ENCODE measurements around the gene PPP1R11. TPM values are rescaled to one million over a fixed set of nuclear protein-coding genes. Genes with fewer than 3 reads are reported as not detected.
"Not testable (repeated sequence)": the region's sequence is repeated elsewhere in the genome, so short reads cannot be mapped to it uniquely, and the experiment has no call there.

The PPP1R11 gene, protein sequence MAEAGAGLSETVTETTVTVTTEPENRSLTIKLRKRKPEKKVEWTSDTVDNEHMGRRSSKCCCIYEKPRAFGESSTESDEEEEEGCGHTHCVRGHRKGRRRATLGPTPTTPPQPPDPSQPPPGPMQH
- total RNA-seq = 59.4 TPM
- polyA plus RNA-seq = 100 to 1,000 TPM in 1 of 4 donors, 10 to 100 TPM in 3; 91.1 to 101 (median 96.0) TPM

DNA sequence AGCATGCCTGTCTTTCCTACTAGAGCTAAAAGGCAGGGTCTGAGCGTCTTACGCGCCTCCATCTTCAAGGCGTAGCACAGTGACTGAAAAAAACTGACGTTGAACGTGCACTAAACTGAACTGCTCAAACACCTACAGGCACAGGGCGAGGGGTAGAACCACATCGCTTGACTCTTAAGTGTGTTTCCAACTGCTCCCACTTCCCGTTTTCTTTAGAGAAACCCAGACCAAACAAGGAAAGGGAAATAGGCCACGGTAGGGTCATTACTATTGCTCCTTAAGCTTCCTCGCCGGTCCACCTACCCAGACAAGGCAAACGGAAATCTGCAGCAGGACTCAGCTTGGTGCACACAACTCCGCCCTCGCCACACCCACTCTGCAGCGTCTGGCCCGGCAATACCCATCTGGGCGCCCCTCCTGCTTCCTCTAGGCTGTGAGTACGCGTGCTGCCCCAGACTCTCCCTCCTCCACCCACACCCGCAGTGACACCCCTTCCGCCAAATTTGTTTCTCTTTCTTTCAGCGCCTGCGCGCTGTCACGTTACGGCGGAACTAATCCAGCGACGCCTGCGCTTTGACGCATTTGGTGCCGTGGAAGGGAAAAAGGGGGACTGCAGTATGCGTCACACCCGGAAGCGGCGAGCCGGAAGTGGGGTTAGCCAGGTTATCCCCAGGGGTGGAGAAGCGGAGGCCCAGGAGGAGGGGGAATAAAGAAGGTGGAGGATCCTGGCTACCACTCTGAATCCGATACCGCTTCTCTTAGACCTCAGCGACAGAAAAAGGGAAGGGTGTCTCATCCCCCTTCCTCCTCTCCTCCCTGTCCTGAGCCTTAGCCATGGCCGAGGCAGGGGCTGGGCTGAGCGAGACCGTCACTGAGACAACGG is at the start of gene PPP1R11:
Gene PPP1R11 (plus strand): TSS at position 622 of the 883 bp plus-strand sequence. CDS start 213 bp downstream, at position 835.
- peak within 1 kb of the TSS; percentile 99 for H3K27ac ChIP-seq (ENCODE audit: insufficient read depth, low read length, poor library complexity, severe bottlenecking)
- Mint-ChIP-seq H3K36me3 (peaks cover 33% of the 10 kb centered on the region), H3K4me3 (peak within 1 kb of the TSS; percentile 90 to 99 (median 98)), H3K27me3 (peaks cover 36% of the 10 kb centered on the region), H3K4me1 (peaks cover 23 to 78% (median 49%) of the 10 kb centered on the region in 4 donors), H3K9me3 (peaks cover 0 to 1% (median 0%) of the 10 kb centered on the region in 7 donors), H3K27ac (peak within 1 kb of the TSS; percentile 97 to 99 (median 99))
- peaks cover 40% of the 10 kb centered on the region for H3K36me3 ChIP-seq (ENCODE audit: control insufficient read depth, insufficient read depth, low read length)
- peaks cover 5% of the 10 kb centered on the region for H3K27me3 ChIP-seq (ENCODE audit: control insufficient read depth, insufficient read depth, low read length)
- DNase-seq = peak; percentile 98 to 100 (median 99)
- peak within 1 kb of the TSS; percentile 94 for H3K4me3 ChIP-seq (ENCODE audit: low read depth, low read length)
- no peaks in the 10 kb centered on the region for H3K9me3 ChIP-seq (ENCODE audit: control insufficient read depth in 2 of 2, low read length in 2 of 2)
- H3K4me1 ChIP-seq (ENCODE audit: control insufficient read depth, insufficient read depth, low read length, poor library complexity, severe bottlenecking) = peaks cover 46% of the 10 kb centered on the region
- peak; percentile 98 to 99 for ATAC-seq (ENCODE audit: low read depth in 2 of 2)

DNA sequence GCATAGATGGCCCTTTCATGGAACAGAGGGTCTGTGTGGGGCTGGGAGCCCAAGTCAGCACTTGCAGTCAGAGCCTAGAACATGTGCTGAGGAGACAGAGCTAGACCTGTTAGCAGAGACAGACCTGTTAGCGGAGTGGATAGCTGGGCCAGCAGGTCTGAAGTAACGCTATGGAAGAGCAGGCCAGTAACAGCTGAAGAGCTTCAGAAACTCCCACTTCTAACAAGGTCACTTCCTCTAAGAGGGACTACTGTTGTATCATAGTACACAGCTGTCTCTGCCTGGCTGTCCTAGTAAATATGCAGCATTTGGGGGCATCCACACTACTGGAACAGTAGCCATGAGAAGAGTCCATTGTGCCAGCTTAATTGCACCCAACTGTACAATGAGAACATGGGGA is 47.2 kb upstream of the PPP1R11 start:
- H3K27me3 ChIP-seq (ENCODE audit: control insufficient read depth, insufficient read depth, low read length) = no peaks in the 10 kb centered on the region
- peaks cover 22% of the 10 kb centered on the region for H3K36me3 Mint-ChIP-seq
- no peak overlapping the region for H3K27ac ChIP-seq (ENCODE audit: insufficient read depth, low read length, poor library complexity, severe bottlenecking)
- H3K27me3 Mint-ChIP-seq = no peaks in the 10 kb centered on the region
- no peaks in the 10 kb centered on the region for H3K4me1 ChIP-seq (ENCODE audit: control insufficient read depth, insufficient read depth, low read length, poor library complexity, severe bottlenecking)
- H3K9me3 ChIP-seq (ENCODE audit: control insufficient read depth in 2 of 2, low read length in 2 of 2) = no peaks in the 10 kb centered on the region
- no peaks in the 10 kb centered on the region for H3K9me3 Mint-ChIP-seq
- ATAC-seq (ENCODE audit: low read depth in 2 of 2) (no peak), DNase-seq (no peak)
- H3K4me1 Mint-ChIP-seq = no peaks in the 10 kb centered on the region
- no peak overlapping the region for H3K27ac Mint-ChIP-seq
- H3K4me3 Mint-ChIP-seq = no peak overlapping the region
- no peaks in the 10 kb centered on the region for H3K36me3 ChIP-seq (ENCODE audit: control insufficient read depth, insufficient read depth, low read length)
- H3K4me3 ChIP-seq (ENCODE audit: low read depth, low read length) = no peak overlapping the region

DNA sequence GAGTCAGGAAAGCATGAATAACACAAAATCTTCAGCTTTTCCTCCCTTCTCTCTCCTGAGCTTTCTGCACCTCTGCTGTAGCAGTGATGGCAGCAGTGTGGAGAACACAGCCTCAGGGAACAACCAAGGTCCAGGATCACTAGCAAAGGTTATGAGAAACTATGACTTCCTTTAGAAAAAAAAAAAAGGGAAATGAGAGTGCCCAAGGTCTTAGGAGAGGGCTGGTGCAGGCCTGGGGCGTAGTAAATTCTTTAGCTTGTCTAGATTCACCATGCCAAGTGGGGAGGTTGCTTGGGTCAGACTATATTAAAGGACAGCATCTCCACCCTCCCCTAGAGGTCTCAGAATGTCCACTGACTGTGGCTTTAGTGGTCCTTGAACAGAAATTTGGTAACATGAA is 46.4 kb upstream of the PPP1R11 start:
- Histone ChIP-seq H3K27ac (ENCODE audit: insufficient read depth, low read length, poor library complexity, severe bottlenecking) (no peak overlapping the region), H3K27me3 (ENCODE audit: control insufficient read depth, insufficient read depth, low read length) (no peaks in the 10 kb centered on the region), H3K4me3 (ENCODE audit: low read depth, low read length) (no peak overlapping the region), H3K9me3 (ENCODE audit: control insufficient read depth in 2 of 2, low read length in 2 of 2) (no peaks in the 10 kb centered on the region), H3K36me3 (ENCODE audit: control insufficient read depth, insufficient read depth, low read length) (no peaks in the 10 kb centered on the region), H3K4me1 (ENCODE audit: control insufficient read depth, insufficient read depth, low read length, poor library complexity, severe bottlenecking) (no peaks in the 10 kb centered on the region)
- no peak for ATAC-seq (ENCODE audit: low read depth in 2 of 2)
- no peak for DNase-seq
- no peaks in the 10 kb centered on the region for H3K27me3 Mint-ChIP-seq
- peaks cover 25% of the 10 kb centered on the region for H3K36me3 Mint-ChIP-seq
- H3K27ac Mint-ChIP-seq = peak overlapping the region in 1 of 3 donors; percentile 77
- H3K4me3 Mint-ChIP-seq = no peak overlapping the region
- no peaks in the 10 kb centered on the region for H3K9me3 Mint-ChIP-seq
- peaks cover 0 to under 1% (median 0%) of the 10 kb centered on the region in 4 donors for H3K4me1 Mint-ChIP-seq

DNA sequence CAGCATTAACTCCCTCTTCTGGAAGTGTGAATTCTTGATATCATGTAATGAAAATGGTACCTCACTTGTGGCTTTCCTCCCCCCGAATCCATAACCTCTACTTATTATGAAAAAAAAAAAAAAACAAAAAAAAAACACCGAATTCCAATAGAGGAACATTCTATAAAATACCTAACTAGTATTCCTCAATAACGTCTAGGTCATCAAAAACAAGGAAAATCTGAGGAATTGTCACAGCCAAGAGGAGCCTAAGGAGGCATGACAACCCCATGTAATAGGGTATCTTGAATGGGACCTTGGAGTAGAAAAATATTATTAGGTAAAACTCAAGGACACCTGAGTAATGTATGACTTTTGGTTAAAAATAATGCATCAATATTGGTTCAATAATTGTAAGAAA is 44.8 kb upstream of the PPP1R11 start:
- H3K9me3 Mint-ChIP-seq = no peaks in the 10 kb centered on the region
- H3K27ac Mint-ChIP-seq = no peak overlapping the region
- H3K4me3 Mint-ChIP-seq = no peak overlapping the region

DNA sequence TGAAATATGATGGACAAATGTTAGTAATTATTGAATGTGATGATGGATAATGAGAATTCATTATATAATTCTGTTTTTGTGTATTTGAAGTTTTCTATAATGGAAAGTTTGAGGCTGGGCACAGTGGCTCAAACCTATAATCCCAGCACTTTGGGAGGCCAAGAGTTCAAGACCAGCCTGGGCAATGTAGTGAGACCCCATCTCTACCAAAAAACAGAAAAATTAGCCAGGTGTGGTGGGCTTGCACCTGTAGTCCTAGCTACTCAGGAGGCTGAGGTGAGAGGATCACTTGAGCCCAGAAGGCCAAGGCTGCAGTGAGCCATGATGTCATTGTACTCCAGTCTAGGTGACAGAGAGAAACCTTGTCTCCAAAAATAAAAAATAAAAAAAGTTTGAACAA is 44.3 kb upstream of the PPP1R11 start:
- H3K9me3 ChIP-seq (ENCODE audit: control insufficient read depth in 2 of 2, low read length in 2 of 2); H3K27ac ChIP-seq (ENCODE audit: insufficient read depth, low read length, poor library complexity, severe bottlenecking); H3K27me3 ChIP-seq (ENCODE audit: control insufficient read depth, insufficient read depth, low read length); H3K4me1 ChIP-seq (ENCODE audit: control insufficient read depth, insufficient read depth, low read length, poor library complexity, severe bottlenecking); H3K36me3 ChIP-seq (ENCODE audit: control insufficient read depth, insufficient read depth, low read length); H3K27ac Mint-ChIP-seq; H3K9me3 Mint-ChIP-seq; DNase-seq; H3K27me3 Mint-ChIP-seq; ATAC-seq (ENCODE audit: low read depth in 2 of 2); H3K4me3 Mint-ChIP-seq; H3K4me3 ChIP-seq (ENCODE audit: low read depth, low read length): not testable (repeated sequence)
- Mint-ChIP-seq H3K4me1 (peaks cover 0 to 11% (median 3%) of the 10 kb centered on the region in 4 donors), H3K36me3 (peaks cover 39% of the 10 kb centered on the region)

More for the DNA sequence above, 44.8 kb upstream of the PPP1R11 start:
- DNase-seq (no peak), ATAC-seq (ENCODE audit: low read depth in 2 of 2) (no peak)
- no peaks in the 10 kb centered on the region for H3K27me3 Mint-ChIP-seq
- Histone ChIP-seq H3K9me3 (ENCODE audit: control insufficient read depth in 2 of 2, low read length in 2 of 2) (no peaks in the 10 kb centered on the region), H3K36me3 (ENCODE audit: control insufficient read depth, insufficient read depth, low read length) (no peaks in the 10 kb centered on the region), H3K4me3 (ENCODE audit: low read depth, low read length) (no peak overlapping the region), H3K4me1 (ENCODE audit: control insufficient read depth, insufficient read depth, low read length, poor library complexity, severe bottlenecking) (no peaks in the 10 kb centered on the region), H3K27ac (ENCODE audit: insufficient read depth, low read length, poor library complexity, severe bottlenecking) (no peak overlapping the region), H3K27me3 (ENCODE audit: control insufficient read depth, insufficient read depth, low read length) (no peaks in the 10 kb centered on the region)
- peaks cover 0 to 10% (median 3%) of the 10 kb centered on the region in 4 donors for H3K4me1 Mint-ChIP-seq
- H3K36me3 Mint-ChIP-seq = peaks cover 36% of the 10 kb centered on the region

DNA sequence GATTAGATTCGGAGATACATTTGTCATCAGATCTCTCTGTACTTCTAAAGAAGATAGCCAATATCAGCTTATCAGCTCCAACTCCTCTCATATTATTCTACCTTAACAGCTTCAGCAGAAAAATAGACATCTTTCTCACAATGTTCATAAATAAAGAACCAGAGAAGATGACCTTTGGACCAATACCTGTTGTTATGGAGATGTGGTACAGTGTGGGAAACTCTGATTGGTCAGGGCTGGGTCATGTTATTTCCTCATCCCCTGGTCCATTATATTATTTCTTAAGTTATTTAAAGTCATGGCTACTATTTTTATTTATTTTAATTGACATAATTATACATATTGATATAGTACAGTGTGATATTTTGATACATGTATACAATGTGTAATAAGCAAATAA is 41.8 kb upstream of the PPP1R11 start:
- no peaks in the 10 kb centered on the region for H3K27me3 ChIP-seq (ENCODE audit: control insufficient read depth, insufficient read depth, low read length)
- H3K4me3 ChIP-seq (ENCODE audit: low read depth, low read length) = no peak overlapping the region
- Mint-ChIP-seq H3K4me3 (no peak overlapping the region), H3K27ac (no peak overlapping the region), H3K9me3 (no peaks in the 10 kb centered on the region), H3K27me3 (no peaks in the 10 kb centered on the region), H3K4me1 (peaks cover 0 to 13% (median 3%) of the 10 kb centered on the region in 4 donors), H3K36me3 (peaks cover 41% of the 10 kb centered on the region)
- ATAC-seq (ENCODE audit: low read depth in 2 of 2) (no peak), DNase-seq (no peak)
- no peak overlapping the region for H3K27ac ChIP-seq (ENCODE audit: insufficient read depth, low read length, poor library complexity, severe bottlenecking)
- H3K9me3 ChIP-seq (ENCODE audit: control insufficient read depth in 2 of 2, low read length in 2 of 2) = no peaks in the 10 kb centered on the region
- no peaks in the 10 kb centered on the region for H3K36me3 ChIP-seq (ENCODE audit: control insufficient read depth, insufficient read depth, low read length)
- H3K4me1 ChIP-seq (ENCODE audit: control insufficient read depth, insufficient read depth, low read length, poor library complexity, severe bottlenecking) = no peaks in the 10 kb centered on the region

DNA sequence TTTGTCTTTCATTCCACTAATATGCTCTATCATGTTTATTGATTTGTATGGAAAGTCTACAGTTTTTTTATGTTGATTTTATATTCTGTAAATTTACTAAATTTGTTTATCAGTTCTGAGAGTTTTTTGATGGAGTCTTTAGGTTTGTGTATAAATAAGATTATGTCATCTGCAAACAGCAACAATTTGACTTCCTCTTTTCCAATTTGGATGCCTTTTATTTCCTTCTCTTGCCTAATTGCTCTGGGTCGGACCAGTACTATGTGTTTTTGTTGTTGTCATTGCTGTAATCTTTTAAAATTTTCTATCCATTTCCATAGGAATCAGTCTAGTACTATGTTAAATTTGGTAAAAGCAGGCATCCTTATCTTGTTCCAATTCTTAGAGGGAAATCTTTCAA is 37.4 kb upstream of the PPP1R11 start:
- Mint-ChIP-seq H3K4me3 (peak overlapping the region in 1 of 4 donors; percentile 13), H3K9me3 (no peaks in the 10 kb centered on the region), H3K27ac (no peak overlapping the region), H3K36me3 (peaks cover 36% of the 10 kb centered on the region), H3K4me1 (peaks cover 0 to 13% (median 3%) of the 10 kb centered on the region in 4 donors), H3K27me3 (no peaks in the 10 kb centered on the region)
- H3K36me3 ChIP-seq (ENCODE audit: control insufficient read depth, insufficient read depth, low read length) = peaks cover 5% of the 10 kb centered on the region
- H3K9me3 ChIP-seq (ENCODE audit: control insufficient read depth in 2 of 2, low read length in 2 of 2) = no peaks in the 10 kb centered on the region
- no peaks in the 10 kb centered on the region for H3K4me1 ChIP-seq (ENCODE audit: control insufficient read depth, insufficient read depth, low read length, poor library complexity, severe bottlenecking)
- no peak for ATAC-seq (ENCODE audit: low read depth in 2 of 2)
- no peak for DNase-seq
- no peak overlapping the region for H3K4me3 ChIP-seq (ENCODE audit: low read depth, low read length)
- H3K27me3 ChIP-seq (ENCODE audit: control insufficient read depth, insufficient read depth, low read length) = no peaks in the 10 kb centered on the region
- H3K27ac ChIP-seq (ENCODE audit: insufficient read depth, low read length, poor library complexity, severe bottlenecking) = no peak overlapping the region

All from CD4-positive, CD25-positive, alpha-beta regulatory T cell (primary cell).